A673 (cell line): ENCODE data around the gene PEX16.

Experiments used
- CTCF ChIP-seq: fragments of 300-800, 200-600 bp; sonication (generic); conservative IDR thresholded peaks from 2 replicates; pipeline ENCODE4 v1.5.1; 2017; ENCODE audit warnings: low read depth, mild to moderate bottlenecking, antibody characterized with exemption, low read length, moderate library complexity, mixed read lengths
- EZH2 ChIP-seq: fragments of 200-600 bp; sonication (generic); IDR thresholded peaks from 2 replicates; pipeline ENCODE4 v1.6.1; 2017; ENCODE audit warnings: borderline replicate concordance, low read depth, mild to moderate bottlenecking, mixed read lengths, antibody characterized with exemption, low read length; ENCODE audit not compliant: poor library complexity, severe bottlenecking

DNA sequence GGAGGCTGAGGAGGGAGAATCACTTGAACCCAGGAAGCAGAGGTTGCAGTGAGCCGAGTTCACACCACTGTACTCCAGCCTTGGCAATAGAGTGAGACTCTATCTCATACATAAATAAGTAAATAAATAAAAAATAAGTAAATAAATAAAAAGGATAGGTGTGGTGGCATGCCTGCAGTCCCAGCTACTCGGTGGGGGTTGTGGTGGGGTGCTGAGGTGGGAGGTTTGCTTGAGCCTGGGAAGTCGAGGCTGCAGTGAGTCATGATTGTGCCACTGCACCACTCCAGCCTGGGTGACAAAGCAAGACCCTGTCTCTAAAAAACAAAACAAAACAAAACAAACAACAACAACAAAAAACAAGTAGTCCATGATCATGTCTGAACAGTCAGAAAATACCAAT lies 7.9 kb upstream of the PEX16 start:
- no peak for TF ChIP-seq CTCF
- TF ChIP-seq EZH2, result no peak
